NCI-H226 (cell line): ENCODE data around the gene IFI27.
"Not testable (repeated sequence)": the region's sequence is repeated elsewhere in the genome, so short reads cannot be mapped to it uniquely, and the experiment has no call there.

Experiments
- DNase-seq: peaks from one replicate; pipeline ENCODE4 v3.0.0-alpha.2; 2015

The IFI27 gene

GRCh38 chr14:94110552-94111181 lies at the start of gene IFI27:
IFI27 (plus strand) TSS chr14:94110736.
- peak; percentile 76 for DNase-seq

DNA sequence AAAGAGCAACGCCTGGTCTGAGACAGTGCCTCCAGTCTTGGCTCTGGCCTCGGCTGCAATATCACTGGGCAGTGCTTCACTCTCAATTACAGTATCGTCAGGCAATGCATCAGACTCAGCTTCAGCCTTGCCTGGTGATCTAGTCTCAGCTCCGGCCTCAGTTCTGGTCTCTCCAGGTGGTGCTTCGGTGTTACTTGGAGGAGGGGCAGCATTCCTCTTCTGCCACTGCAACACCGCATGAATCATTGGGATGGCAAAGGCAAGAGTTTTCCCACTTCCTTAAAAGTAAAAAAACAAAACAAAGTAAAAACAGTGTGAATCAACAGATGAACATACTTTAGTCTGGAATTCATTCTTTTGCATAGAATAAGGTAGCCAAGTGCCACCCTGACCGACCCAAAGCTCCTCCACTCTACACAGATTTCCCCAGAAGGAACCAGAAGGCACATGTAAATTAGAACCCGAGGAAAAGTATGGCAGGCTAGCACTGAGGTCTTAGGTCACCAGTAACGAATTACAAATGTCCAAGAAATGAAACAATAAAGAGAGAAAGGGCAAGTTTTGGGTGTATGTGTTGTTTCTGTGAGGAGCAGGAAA lies 48.1 kb upstream of the IFI27 start:
- peak; percentile 14 for DNase-seq

GRCh38 chr14:94066089-94066676 lies 44.4 kb upstream of the IFI27 start:
- peak; percentile 13 for DNase-seq

DNA sequence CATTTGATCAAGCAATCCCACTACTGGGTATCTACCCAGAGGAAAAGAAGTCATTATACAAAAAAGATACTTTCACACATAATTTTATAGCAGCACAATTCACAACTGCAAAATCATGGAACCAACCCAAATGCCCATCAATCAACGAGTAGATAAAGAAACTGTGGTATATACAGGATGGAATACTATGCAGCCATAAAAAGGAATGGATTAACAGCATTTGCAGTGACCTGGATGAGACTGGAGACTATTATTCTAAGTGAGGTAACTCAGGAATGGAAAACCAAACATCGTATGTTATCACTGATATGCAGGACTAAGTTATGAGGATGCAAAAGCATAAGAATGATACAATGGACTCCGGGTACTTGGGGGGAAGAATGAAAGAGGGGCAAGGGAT lies 38.5 kb upstream of the IFI27 start:
- DNase-seq = not testable (repeated sequence)

GRCh38 chr14:94074534-94074933 lies 36.0 kb upstream of the IFI27 start:
- no peak for DNase-seq

DNA sequence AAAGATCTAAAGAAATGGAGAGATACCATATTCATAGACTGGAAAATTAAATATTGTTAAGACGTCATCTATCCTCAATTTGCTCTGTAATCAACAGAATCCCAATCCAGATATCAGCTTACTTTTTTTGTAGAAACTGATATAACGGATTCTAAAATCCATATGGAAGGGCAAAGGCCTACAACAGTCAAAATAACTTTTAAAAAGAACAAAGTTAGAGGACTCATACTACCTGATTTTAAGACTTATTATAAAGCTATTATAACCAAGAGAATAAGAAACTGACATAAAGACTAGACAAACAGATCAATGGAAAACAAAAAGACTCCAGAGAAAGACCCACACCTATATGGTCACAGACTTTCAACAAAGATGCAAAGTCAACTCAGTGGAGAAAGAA lies 35.5 kb upstream of the IFI27 start:
- no peak for DNase-seq

GRCh38 chr14:94077111-94077821 lies 33.3 kb upstream of the IFI27 start:
- no peak for DNase-seq

GRCh38 chr14:94077823-94078222 lies 32.7 kb upstream of the IFI27 start:
- DNase-seq = no peak

DNA sequence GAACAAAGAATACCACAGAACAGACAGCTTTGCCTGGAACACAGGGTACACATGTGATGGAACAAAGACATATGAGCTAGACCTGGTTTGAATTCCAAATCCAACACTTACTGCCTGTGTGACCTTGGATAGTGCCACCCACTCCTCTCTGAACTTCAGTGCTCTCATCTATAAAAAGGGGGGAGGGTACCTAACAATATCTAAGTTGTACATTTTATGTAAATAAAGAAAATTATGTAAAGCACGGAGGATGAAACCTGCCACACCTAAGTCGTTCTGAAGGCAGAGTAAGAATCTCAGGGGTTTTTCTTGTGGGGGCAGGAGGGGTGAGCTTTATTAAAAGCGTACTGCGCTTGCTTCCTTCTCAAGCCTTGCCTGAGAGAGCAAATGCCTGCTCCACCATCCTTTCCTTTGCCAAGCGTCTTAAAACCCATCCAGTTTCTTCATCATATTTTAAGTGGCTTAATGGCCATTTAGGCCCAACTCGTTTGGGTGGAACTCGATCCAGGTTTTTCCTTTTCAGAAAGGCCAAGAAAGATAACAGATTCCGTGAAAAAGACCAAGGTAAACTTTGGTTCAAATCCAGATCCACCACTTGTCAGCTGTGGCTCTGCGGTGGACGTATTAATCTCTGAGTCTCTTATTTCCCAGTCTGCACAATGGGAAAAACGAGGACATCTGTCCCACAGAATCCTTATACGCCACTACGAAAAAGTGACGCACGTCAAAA lies 30.5 kb upstream of the IFI27 start:
- DNase-seq = no peak

- peak; percentile 90 for DNase-seq
These were observed 29.7 kb upstream of the IFI27 start, which contains the start of the genes DDX24 and IFI27L1 for GRCh38 chr14:94080621-94081385. DDX24 (minus strand) TSS chr14:94081202; CDS start chr14:94079742, 1,460 bp downstream. IFI27L1 (plus strand) TSS chr14:94081310; CDS start chr14:94096938, 15,628 bp downstream.

DNA sequence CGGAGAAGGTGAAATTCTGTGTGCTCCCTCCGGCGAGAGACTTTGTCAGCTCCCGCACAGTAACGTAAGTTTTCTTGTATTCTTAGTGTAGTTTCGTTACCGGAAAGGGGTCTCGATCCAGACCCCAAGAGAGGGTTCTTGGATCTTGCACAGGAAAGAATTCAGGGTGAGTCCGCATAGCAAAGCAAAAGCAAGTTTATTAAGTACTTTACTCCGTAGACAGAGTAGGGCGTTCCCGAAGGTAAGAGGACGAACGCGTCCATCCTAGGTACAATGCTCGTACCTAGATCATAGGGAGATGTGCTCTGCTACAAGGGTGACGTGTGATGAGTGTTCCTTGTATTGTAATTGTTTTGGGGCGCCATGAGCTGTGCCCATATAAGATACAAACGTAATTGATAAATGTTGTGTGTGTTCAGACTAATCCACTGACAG lies 29.1 kb upstream of the IFI27 start:
- DNase-seq = no peak

DNA sequence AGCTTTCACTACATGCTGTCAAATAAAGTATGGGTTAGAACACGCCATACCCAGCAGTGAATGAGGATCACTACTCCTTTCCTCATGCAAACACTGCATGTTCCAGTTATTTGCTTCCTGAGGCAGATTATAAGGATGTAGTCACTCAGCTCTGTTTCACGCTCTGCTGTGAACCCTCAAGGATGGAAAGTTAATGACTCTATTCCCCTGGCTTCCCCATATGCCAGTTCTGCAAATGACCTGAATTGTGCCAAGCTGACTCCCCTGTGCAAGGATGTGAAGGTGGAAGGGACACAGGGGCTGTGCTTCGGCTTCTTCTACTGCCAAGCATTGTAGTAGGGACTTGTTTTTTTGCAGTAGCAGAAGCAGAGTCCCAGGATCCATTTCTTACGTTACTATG lies 22.6 kb upstream of the IFI27 start:
- no peak for DNase-seq

DNA sequence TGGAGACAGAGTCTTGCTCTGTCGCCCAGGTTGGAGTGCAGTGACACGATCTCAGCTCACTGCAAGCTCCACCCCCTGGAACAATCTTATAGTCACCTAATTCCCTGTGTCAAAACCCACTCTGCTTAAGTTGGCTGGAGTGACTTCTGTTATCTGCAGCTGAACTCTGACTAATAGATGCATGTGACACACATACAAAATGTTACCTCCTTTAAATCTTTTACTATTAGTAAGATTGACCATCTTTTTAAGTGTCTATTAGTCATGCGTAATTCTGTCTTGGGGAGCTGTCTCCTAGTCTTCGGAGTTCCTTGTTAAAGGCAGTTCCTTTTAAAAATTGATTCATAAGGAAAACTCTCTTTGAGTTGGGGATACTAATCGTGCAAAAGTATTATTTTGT lies 22.0 kb upstream of the IFI27 start:
- DNase-seq = no peak

DNA sequence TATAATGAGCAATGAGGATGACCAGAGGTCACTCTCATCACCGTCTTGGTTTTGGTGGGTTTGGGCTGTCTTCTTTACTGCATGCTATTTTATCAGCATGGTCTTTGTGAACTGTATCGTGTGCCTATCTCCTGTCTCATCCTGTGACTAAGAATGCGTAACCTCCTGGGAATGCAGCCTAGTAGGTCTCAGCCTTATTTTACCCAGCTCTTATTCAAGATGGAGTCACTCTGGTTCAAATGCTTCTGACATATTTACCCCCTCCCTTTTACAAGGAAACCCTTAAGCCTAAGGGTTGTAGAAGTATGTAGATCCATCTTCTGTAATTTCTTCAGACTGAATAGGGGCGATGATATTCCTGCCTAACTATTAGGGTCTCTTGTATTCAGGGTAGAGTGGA lies 21.1 kb upstream of the IFI27 start:
- no peak for DNase-seq

- no peak for DNase-seq
These were observed 17.1 kb upstream of the IFI27 start for GRCh38 chr14:94093418-94093817.

- DNase-seq = no peak
These were observed 13.4 kb upstream of the IFI27 start for GRCh38 chr14:94097091-94097490.

DNA sequence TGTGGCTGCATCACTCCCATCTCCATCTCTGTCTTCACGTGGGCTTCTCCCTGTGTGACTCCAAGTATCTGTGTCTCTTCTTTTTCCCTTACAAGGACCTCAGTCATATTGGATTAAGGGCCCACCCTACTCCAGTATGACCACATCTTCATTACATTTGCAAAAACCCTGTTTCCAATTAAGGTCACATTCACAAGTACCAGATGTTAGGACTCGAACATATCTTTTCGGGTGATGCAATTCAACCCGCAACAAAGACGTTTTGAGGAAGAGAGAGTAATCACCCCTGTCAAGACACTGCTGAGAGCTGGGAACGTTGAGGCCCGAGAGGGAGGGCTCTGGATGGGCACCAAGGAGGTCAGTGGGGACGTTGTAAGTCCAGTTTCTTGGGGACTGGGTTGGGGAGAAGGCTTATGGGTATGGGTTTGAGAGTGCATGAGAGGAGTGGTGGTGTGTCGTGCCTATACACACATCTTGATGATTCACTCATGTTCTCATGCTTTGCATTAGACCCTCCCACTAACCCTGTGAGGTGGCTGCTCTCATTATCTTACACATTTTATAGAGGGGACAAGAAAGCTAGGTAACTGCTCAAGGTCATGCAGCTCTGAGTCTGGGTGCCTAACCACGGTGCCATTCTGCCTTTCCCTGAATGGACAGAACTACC lies 12.1 kb upstream of the IFI27 start:
- no peak for DNase-seq

DNA sequence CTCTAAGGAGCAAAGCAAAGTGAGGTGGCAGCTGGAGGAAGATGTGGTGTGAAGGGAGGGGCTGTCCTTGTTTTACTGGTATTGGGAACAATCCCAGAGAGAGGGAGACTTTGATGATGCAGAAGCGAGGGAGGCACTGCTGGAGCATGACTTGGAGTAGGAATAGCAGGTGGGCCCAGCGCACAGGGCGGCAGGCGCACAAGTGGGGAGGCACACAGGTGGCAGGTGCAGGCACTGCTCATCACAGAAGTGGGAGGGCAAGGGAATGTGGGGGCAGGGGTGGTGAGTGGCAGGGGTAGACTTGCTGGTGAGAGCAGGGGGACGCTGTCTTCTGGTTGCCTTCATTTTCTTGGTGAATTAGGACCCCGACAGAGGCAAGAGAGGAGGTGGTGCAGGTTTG lies 11.5 kb upstream of the IFI27 start:
- no peak for DNase-seq

DNA sequence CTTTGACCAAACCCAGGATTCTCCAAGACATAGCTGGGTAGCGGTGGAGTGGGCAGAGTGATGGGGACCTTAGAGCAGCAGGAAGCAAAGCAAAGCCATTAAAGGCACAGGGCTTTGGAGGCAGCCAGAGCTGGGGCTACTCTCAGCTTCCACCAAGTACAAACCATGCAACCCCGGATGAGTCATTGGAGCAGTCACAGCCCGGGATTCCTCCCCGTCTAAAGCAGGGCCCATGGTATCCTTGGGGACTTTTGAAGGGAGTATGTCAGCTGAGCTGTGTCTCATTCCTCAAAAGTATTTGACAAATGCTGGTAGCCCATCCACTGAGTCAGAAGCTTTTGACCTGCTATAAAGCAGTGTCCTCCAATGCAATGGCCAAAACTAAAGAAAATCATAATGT lies 9.7 kb upstream of the IFI27 start:
- DNase-seq = peak; percentile 9

DNA sequence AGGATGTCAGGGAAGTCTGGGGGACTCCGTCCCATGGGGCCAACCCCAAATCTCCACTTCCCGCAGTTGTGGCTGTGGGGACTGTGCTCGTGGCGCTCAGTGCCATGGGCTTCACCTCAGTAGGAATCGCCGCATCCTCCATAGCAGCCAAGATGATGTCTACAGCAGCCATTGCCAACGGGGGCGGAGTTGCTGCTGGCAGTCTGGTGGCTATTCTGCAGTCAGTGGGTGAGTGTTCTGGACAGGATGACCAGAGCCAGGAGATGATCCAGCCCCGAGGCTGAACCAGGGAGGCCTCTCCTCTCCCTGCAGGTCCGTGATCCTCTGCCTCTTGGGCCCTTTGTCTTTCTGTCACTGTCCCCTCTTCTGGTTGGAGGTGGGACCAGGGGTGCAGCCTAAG lies 8.8 kb upstream of the IFI27 start:
- DNase-seq = no peak

DNA sequence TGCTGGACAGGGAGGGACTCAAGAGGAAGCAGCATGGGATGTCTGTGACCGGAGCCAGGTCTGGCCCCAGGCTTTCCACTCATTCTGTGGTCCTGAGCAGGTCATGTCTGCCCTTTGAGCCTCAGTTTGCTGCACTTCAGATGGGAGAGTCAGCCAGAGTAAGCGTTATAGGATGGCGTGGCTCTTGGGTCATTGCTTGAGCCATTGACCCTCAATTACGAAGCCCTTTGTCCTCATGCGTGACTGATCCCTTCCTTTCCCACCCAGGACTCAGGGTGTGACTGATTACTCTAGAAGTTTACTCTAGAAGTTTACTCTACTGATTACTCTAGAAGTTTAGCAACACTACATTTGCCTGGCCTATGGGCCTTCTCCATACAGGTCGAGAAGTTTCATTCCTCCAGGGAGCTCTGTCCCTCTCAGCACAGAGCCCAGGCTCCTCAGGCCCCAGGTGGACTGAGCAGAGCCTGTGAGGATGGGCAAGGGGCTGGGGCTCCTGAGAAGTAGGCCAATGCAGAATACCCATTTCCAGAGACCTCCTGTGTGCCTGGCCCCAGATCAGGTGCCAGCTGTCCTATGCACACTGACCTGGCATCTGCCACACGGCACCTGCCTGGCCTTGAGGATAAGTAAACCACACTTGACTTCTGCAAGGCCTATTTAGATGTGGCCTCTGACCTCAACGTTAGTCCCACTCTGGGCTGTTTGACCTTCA lies 7.6 kb upstream of the IFI27 start:
- DNase-seq = no peak
